ENCODE measurements around the gene RETREG3.
"Not testable (repeated sequence)": the region's sequence is repeated elsewhere in the genome, so short reads cannot be mapped to it uniquely, and the experiment has no call there.

The RETREG3 gene, protein sequence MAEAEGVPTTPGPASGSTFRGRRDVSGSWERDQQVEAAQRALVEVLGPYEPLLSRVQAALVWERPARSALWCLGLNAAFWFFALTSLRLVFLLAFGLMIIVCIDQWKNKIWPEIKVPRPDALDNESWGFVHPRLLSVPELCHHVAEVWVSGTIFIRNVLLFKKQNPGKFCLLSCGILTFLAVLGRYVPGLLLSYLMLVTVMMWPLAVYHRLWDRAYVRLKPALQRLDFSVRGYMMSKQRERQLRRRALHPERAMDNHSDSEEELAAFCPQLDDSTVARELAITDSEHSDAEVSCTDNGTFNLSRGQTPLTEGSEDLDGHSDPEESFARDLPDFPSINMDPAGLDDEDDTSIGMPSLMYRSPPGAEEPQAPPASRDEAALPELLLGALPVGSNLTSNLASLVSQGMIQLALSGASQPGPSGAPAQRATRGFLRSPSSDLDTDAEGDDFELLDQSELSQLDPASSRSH

GRCh38 chr17:42609182-42609813 lies at the start of gene RETREG3, which contains the start of gene TUBG1:
TSS of gene RETREG3 (minus strand) at chr17:42609374. CDS start at chr17:42609324, 50 bp downstream.
TSS of gene TUBG1 (plus strand) at chr17:42609683. CDS start at chr17:42609738, 55 bp downstream.
- DNase-seq = peak; percentile 98

DNA sequence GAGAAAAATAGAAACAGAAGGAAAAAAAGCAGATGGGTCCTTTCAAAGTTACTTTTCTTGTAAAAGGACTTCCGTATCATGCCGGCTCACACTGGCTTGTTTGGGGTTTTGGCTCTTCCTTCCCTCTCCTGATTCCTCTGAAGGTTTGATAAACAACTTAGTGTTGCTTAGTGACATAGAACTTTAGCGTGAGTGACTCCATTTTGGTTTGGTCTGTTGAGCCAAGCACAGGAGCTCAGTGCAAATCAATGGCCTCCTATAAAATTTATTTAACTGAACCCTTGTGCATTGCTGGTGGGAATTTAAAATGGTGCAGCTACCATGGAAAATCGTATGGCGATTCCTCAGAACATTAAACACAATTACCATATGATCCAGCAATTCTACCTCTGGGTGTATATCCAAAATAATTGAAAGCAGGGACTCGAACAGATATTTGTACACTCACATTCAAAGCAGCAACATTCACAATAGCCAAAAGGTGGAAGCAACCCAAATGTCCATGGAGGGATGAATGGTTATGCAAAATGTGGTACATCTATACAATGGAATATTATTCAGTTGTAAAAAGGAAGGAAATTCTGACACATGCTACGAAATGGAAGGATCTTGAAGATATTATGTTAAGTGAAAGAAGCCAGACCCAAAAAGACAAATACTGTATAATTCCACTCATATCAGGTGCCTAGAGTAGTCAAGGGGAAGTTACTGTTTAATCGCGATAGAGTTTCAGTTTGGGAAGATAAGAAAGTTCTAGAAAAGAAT lies 48.8 kb upstream of the RETREG3 start:
- DNase-seq = no peak

- DNase-seq = no peak
Measured at GRCh38 chr17:42655528-42655927, 46.4 kb upstream of the RETREG3 start.

DNA sequence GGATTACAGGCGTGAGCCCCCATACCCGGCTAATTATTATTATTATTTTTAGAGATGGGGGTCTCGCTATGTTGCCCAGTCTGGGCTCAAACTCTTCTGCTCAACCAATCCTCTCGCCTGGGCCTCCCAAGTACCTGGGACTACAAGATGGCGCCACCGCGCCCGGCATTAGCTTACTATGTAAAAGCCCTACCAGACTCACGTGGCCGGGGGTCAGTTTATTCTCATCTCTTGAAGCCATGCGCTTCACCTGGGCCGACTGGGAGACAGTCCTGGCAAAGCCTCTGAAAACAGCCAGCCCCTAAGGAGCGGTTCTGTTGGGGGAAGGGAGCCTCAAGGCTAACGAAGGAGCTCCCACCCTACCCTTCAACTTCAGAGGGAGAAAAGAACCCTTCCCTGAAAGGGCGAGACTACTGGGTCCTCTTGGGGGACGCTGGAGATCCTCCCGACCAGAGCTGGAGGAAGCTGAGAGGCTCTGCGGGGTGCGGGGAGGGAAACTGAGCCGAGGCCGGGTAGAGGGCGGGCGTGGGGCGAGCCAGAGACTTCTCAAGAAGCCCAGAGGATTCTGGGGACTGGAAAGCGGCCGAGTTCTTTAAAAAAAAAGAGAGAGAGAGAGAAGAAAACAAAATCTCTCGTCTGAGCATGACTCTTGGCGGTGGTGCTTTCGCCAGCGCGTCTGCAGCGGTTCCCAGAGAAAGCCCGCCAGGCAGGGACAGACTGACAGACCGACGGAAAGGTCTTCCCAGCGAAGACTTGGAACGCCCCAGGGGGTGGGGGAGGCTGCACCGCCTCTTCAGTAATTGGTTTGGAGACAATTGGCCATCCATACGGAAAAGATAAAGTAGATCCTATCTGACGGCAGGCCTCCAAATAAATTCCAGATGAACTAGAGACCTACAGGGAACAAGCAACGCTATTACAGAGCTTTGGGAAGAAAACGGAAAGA lies 44.3 kb upstream of the RETREG3 start:
- DNase-seq = no peak

GRCh38 chr17:42651392-42651791 lies 42.2 kb upstream of the RETREG3 start:
- DNase-seq = no peak

- no peak for DNase-seq
Measured at GRCh38 chr17:42647778-42648177, 38.6 kb upstream of the RETREG3 start.

GRCh38 chr17:42642336-42642735 lies 33.2 kb upstream of the RETREG3 start:
- DNase-seq = no peak

DNA sequence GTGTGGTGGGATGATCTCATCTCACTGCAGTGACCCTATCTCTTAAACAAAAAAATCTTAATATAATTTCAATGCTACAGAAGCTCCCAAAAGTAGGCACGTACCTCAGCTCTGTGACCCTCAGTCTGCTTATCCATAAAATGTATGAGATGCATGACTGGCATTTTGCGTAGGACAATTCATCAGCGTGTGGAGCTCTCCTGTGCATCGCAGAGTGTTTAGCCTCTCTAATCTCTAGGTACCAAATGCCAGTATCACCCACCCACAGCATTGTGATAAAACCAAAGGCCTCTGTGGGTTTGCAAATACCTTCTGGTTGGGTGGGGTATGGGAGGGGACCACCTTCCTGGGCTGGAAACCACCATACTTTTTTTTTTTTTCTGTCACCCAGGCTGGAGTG lies 30.9 kb upstream of the RETREG3 start:
- DNase-seq = no peak

GRCh38 chr17:42639525-42640113 lies 30.4 kb upstream of the RETREG3 start:
- no peak for DNase-seq

DNA sequence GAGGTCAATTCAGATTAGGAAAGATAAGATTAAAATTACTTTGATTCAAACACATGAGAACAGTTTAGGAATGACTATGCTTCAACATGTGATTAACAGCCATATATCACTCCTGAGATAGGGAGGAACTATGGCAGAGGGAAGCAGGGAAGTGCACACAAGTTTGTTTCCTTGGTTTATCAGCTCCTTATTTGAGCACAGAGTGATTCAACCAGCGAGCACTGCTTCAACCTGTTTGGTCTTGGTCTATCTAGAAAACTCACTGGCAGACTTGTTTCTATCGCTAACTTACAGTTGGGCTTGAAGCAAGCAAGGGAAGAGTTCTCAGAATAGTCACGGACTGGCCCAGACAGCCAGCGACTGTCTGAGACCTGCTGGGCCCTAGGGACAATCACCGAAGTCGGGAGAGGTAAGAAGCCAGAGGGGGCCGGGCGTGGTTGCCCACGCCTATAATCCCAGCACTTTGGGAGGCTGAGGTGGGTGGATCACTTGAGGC lies 23.8 kb upstream of the RETREG3 start:
- DNase-seq = no peak

GRCh38 chr17:42629411-42630009 lies 20.3 kb upstream of the RETREG3 start:
- DNase-seq = no peak

DNA sequence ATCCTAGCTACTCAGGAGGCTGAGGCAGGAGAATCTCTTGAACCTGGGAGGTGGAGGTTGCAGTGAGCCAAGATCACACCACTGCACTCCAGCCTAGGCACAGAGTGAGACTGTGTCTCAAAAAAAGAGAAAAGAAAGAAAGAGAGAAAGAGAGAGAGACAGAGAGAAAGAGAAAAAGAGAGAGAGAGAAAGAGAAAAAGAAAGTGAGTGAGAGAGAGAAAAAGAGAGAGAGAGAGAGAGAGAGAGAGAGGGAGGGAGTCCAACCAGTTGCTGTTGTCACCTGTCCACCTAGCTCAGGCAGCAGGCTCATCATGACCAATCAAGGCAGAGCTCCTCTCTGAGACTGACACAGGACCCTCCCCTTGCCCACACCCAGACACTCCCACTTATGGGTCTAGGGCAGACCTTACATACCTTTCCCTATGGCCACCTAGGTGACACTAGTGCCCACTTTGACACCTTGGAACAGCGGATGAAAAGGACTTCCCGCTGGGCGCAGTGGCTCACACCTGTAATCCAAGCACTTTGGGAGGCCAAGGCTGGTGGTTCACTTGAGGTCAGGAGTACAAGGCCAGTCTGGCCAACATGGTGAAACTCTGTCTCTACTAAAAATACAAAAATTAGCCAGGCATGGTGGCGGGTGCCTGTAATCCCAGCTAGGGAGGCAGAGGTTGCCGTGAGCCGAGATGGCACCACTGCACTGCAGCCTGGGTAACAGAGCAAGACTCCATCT lies 18.0 kb upstream of the RETREG3 start:
- not testable (repeated sequence) for DNase-seq

- DNase-seq = no peak
Measured at GRCh38 chr17:42623732-42624596, 14.8 kb upstream of the RETREG3 start.

DNA sequence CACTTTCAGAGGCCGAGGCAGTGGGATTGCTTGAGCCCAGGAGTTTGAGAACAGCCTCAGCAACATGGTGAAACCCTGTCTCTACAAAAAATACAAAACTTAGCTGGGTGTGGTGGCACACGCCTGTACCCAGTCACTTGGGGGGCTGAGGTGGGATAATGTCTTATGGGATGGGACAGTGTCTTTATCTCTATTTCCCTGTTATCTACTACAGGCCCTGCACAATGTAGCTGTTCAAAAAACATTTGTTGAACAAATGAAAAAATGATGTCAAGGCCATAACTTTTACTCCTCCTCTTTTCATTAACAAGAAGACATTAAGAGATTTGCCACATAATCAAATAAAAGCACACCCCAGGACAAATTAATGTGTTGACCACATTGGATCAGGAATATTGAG lies 14.1 kb upstream of the RETREG3 start:
- no peak for DNase-seq

DNA sequence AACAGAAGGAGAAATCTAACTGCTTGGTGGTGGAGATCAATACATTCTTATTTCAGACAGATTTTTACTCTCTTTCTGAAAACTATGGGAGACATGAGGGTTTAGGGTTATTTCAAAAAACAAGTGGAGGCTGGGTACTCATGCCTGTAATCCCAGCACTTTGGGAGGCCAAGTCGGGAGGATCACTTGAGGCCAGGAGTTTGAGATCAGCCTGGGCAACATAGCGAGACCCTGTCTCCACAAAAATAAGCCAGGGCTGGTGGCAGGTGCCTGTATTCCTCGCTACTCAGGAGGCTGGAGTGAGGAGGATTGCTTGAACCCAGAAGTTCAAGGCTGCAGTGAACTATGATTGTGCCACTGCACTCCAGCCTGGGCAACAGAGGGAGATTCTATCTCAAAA lies 12.8 kb upstream of the RETREG3 start:
- not testable (repeated sequence) for DNase-seq

DNA sequence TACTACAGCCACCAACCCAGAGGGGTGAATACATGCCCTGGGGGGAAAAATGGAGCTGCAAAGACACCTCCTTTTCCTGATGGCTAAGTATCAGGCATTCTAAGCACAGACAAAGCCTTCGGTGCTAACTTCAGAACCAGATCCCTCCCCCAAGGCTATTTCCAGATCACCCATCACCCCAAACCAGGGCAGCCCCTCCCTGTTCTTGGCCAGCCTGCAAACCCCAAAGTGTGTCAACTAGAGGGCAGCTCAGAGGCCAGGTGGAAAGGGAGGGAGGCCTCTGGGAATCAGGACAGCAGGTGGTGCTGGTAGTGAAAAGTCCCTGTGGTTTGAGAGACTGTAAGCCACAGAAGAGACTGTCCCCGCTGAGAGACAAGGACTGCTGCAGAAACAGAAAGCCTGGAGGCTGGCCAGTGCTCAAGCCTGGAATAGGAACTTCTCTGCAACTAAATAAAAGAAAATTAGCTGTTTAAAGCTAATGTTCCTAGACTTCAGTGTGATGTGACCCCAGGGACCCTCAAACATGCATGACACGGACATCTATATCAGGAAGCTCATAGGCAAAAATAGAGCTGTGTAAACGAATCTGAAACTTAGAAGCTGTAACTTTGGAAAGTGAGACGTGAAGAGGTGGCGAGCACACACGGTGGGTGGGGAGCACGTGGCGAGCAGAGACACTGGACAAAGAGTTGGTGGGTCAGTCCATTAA lies 9.4 kb upstream of the RETREG3 start:
- DNase-seq = peak; percentile 26

DNA sequence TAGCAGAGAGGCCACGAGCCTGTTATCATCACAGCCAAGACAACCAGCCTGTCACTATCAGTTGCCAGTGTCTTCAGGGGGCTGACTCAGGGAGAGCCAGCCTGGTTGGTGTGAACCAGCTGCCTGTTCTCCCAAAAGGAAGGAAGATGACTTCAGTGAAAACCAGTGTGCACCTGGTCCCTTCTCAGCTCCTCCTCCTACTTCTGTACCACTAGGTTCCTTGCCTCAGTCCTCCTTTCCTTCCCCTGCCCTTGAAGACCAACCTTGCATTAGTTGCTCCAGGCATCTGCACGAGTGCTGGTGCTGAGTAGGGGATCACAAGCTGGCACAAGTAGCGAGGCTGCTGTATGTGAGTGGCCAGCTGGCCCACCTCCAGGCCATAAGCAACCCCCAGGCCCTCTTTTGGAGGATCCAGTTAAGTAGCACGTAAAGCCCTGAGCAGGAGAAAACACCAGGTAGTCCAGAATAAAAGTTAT lies 8.8 kb upstream of the RETREG3 start:
- no peak for DNase-seq

DNA sequence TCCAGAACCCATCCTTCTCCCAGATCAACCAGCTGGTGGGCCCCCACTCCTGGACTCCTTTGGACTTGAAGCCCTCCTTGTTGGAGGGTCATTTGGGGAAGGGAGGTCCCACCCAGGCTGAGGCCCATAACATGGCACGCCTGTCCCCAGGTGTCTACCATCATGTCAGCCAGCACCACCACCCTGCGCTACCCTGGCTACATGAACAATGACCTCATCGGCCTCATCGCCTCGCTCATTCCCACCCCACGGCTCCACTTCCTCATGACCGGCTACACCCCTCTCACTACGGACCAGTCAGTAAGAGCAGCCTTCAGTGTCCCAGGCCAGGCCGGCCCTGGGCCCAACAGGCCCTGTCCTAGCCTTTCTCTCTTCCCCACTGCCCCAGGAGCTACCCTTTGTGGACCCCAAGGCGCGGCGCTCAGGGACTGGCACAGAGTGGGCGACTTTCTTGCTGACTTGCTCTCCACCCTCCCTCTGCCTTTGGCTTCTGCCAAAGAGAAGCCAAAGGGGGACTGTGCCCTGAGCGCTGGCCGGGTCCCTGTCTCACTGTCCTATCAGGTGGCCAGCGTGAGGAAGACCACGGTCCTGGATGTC lies 4.6 kb upstream of the RETREG3 start:
- DNase-seq = no peak

Measured in COR-L47 (cell line).